Measurements from ENCODE around the gene FAM240B. TPM values are rescaled to one million over a fixed set of nuclear protein-coding genes. Genes with fewer than 3 reads are reported as not detected.

The FAM240B gene
- polyA plus RNA-seq, 1 donor from 2014 or later: not detected

- no peaks in the 10 kb centered on the region for H4K20me1 ChIP-seq (ENCODE audit: insufficient read depth)
- no peaks in the 10 kb centered on the region for H3K27me3 ChIP-seq (ENCODE audit: insufficient read depth, low read depth, low read length)
- no peaks in the 10 kb centered on the region for H3F3A ChIP-seq (ENCODE audit: insufficient read depth, low read length, poor library complexity, severe bottlenecking)
- TF ChIP-seq REST (IDR thresholded peaks at IDR 0.05; ENCODE audit: borderline replicate concordance) (no peak), SMC3 (conservative IDR thresholded peaks at IDR 0.05; ENCODE audit: poor library complexity) (peak; percentile 51), EZH2 (IDR thresholded peaks at IDR 0.05; ENCODE audit: borderline replicate concordance, insufficient read depth, low read length, poor library complexity, severe bottlenecking) (no peak), POLR2AphosphoS5 (IDR thresholded peaks at IDR 0.05) (no peak), RAD21 (conservative IDR thresholded peaks at IDR 0.05) (peak; percentile 57), EP300 (conservative IDR thresholded peaks at IDR 0.05; ENCODE audit: poor library complexity, severe bottlenecking) (no peak), TAF1 (IDR thresholded peaks at IDR 0.05; ENCODE audit: low read depth) (no peak), MXI1 (conservative IDR thresholded peaks at IDR 0.05; ENCODE audit: poor library complexity, severe bottlenecking) (no peak), CTCF (IDR thresholded peaks at IDR 0.05; ENCODE audit: poor library complexity, severe bottlenecking) (peak; percentile 48)
- no peak overlapping the region for H3K9ac ChIP-seq (ENCODE audit: low read length)
- H3K36me3 ChIP-seq (ENCODE audit: insufficient read depth, low read length): no peaks in the 10 kb centered on the region
- no peak overlapping the region for H3K27ac ChIP-seq (ENCODE audit: low read length)
- H3K79me2 ChIP-seq (replicated peaks; ENCODE audit: insufficient read depth, low read length): no peaks in the 10 kb centered on the region
- no peaks in the 10 kb centered on the region for H3K9me3 ChIP-seq (ENCODE audit: low read length)
- no peaks in the 10 kb centered on the region for H3K9me2 ChIP-seq (ENCODE audit: insufficient read depth, low read length)
- no peak overlapping the region for H3K4me3 ChIP-seq (ENCODE audit: low read length)
- no peak overlapping the region for H3K4me2 ChIP-seq (ENCODE audit: low read length)
- H2AFZ ChIP-seq (ENCODE audit: low read depth, low read length): no peak overlapping the region
Observed at GRCh38 chr9:38727497-38728001, 7.6 kb upstream of the FAM240B start.

- Histone ChIP-seq H4K20me1 (ENCODE audit: insufficient read depth) (no peaks in the 10 kb centered on the region), H3K27me3 (ENCODE audit: insufficient read depth, low read depth, low read length) (no peaks in the 10 kb centered on the region), H3K9ac (ENCODE audit: low read length) (no peak overlapping the region), H3K9me3 (ENCODE audit: low read length) (no peaks in the 10 kb centered on the region), H3K4me2 (ENCODE audit: low read length) (no peak overlapping the region), H3K9me2 (ENCODE audit: insufficient read depth, low read length) (no peaks in the 10 kb centered on the region), H2AFZ (ENCODE audit: low read depth, low read length) (no peak overlapping the region), H3K79me2 (replicated peaks; ENCODE audit: insufficient read depth, low read length) (no peaks in the 10 kb centered on the region), H3K4me3 (ENCODE audit: low read length) (no peak overlapping the region), H3K27ac (ENCODE audit: low read length) (no peak overlapping the region), H3K36me3 (ENCODE audit: insufficient read depth, low read length) (no peaks in the 10 kb centered on the region), H3F3A (ENCODE audit: insufficient read depth, low read length, poor library complexity, severe bottlenecking) (no peaks in the 10 kb centered on the region)
- TF ChIP-seq REST (IDR thresholded peaks at IDR 0.05; ENCODE audit: borderline replicate concordance): no peak
Observed at GRCh38 chr9:38724754-38725153, 4.8 kb upstream of the FAM240B start.

Measured in neural cell (in vitro differentiated cells).